Gastrocnemius medialis (tissue), 4 donors: ENCODE data around the gene SLC6A6. TPM values are rescaled to one million over a fixed set of nuclear protein-coding genes. Genes with fewer than 3 reads are reported as not detected.
A peak's percentile ranks its signal among the peaks of the same experiment; 100 is the strongest.
"Not testable (repeated sequence)": the region's sequence is repeated elsewhere in the genome, so short reads cannot be mapped to it uniquely, and the experiment has no call there.

Experiments
- ATAC-seq, 2 donors: fragments of 150-250 bp; one replicate each; pipeline ENCODE4 v1.9.1; 2016
- DNase-seq, 2 donors: peaks; one replicate each; pipeline ENCODE4 v3.0.0-alpha.2; 2019
- H3K27ac ChIP-seq, 4 donors: fragments of 200-600 bp; sonication (generic); 1 replicate in 1 of 4; 2 replicates in 3 of 4; pipeline ENCODE4 v1.5.1; 2016 to 2018; ENCODE audit warnings: mild to moderate bottlenecking in 2 of 4, moderate library complexity in 1 of 4
- H3K27me3 ChIP-seq, 3 donors: fragments of 200-600 bp; sonication (generic) in 2 of 3; 1 replicate in 1 of 3; 2 replicates in 2 of 3; pipeline versions ENCODE4 v1.5.1 to v1.6.0; 2016 to 2019; ENCODE audit warnings: mild to moderate bottlenecking in 1 of 3, moderate library complexity in 1 of 3
- H3K36me3 ChIP-seq, 2 donors: fragments of 200-600 bp; sonication (generic) in 1 of 2; one replicate each; pipeline ENCODE4 v1.5.1; 2017 to 2018
- H3K4me1 ChIP-seq, 2 donors: fragments of 200-600 bp; sonication (generic) in 1 of 2; one replicate each; pipeline ENCODE4 v1.5.1; 2016 to 2017; ENCODE audit warnings: mild to moderate bottlenecking in 2 of 2
- H3K4me3 ChIP-seq, 4 donors: fragments of 200-600 bp; sonication (generic) in 3 of 4; 1 replicate in 1 of 4; 2 replicates in 3 of 4; pipeline ENCODE4 v1.5.1; 2016 to 2019; ENCODE audit warnings: mild to moderate bottlenecking in 2 of 4
- H3K9me3 ChIP-seq, 3 donors: fragments of 200-600 bp; sonication (generic) in 2 of 3; 1 replicate in 1 of 3; 2 replicates in 2 of 3; pipeline ENCODE4 v1.5.1; 2016 to 2019
- CTCF ChIP-seq, 5 experiments: fragments of 450-650 bp in 3 of 5; fragments of 200-600 bp in 2 of 5; sonication (generic) in 2 of 5; IDR thresholded peaks in 4 of 5; conservative IDR thresholded peaks in 1 of 5; 1 replicate in 4 of 5; 2 replicates in 1 of 5; pipeline ENCODE4 v1.5.1; 2016 to 2019; ENCODE audit warnings: antibody characterized with exemption in 5 of 5, mild to moderate bottlenecking in 3 of 5, moderate library complexity in 3 of 5
- POLR2A ChIP-seq, 2 donors: fragments of 450-650 bp; IDR thresholded peaks; one replicate each; pipeline ENCODE4 v1.6.1; 2017; ENCODE audit warnings: antibody characterized with exemption in 2 of 2, mild to moderate bottlenecking in 2 of 2, moderate library complexity in 2 of 2
- in situ Hi-C, 4 donors: fragments of 200-750 bp; cut with MboI; loops; one replicate each; pipeline versions ENCODE4 v1.15.0 to v1.8.0; 2017; ENCODE audit warnings: low sequenced_read_pairs in 4 of 4
- intact Hi-C: fragments of 100-400 bp; cut with DNase I; formaldehyde crosslinking; loops from one replicate; pipeline ENCODE4 v1.15.1; 2023; ENCODE audit warnings: low total_unique reads
- total RNA-seq, 4 donors: library from RNA; depleted of rRNA; stranded (reverse); fragments of >200 nt; gene quantifications; one replicate each; pipeline versions ENCODE4 v1.1.0 to v1.2.3, GENCODE V29; 2016

Gene SLC6A6
- total RNA-seq, 4 donors from 2014 or later = 42.1 to 119 (median 88.7) TPM

- Histone ChIP-seq H3K27ac (peak overlapping the region; percentile 96 to 97 (median 96)), H3K9me3 (no peaks in the 10 kb centered on the region), H3K36me3 (no peaks in the 10 kb centered on the region), H3K27me3 (no peaks in the 10 kb centered on the region), H3K4me3 (no peak overlapping the region), H3K4me1 (peaks cover 55 to 73% of the 10 kb centered on the region in 2 donors)
- ATAC-seq = no peak
- no peak for TF ChIP-seq CTCF (IDR thresholded peaks at IDR 0.05 in 4 of 5, conservative IDR thresholded peaks at IDR 0.05 in 1 of 5)
- TF ChIP-seq POLR2A (IDR thresholded peaks at IDR 0.05) = no peak
- intact Hi-C loops (loop anchor here (1.0 to 10.0 kb wide), 2 partner anchors 102 to 202 kb away; no protein-coding TSS in a partner anchor), in situ Hi-C loops (loop anchor here in 2 of 4 donors (10.0 kb wide), 1 partner anchor 58 kb away; no protein-coding TSS in a partner anchor)
- DNase-seq = no peak
These were observed 3.9 kb downstream of the SLC6A6 start for GRCh38 chr3:14406336-14406735.

GRCh38 chr3:14406766-14407165, 4.4 kb downstream of the SLC6A6 start:
- no peak for TF ChIP-seq POLR2A (IDR thresholded peaks at IDR 0.05)
- no peak for TF ChIP-seq CTCF (IDR thresholded peaks at IDR 0.05 in 4 of 5, conservative IDR thresholded peaks at IDR 0.05 in 1 of 5)
- H3K36me3 ChIP-seq = no peaks in the 10 kb centered on the region
- H3K4me1 ChIP-seq = peaks cover 51 to 73% of the 10 kb centered on the region in 2 donors
- in situ Hi-C loops (loop anchor here in 2 of 4 donors (10.0 kb wide), 1 partner anchor 58 kb away; no protein-coding TSS in a partner anchor), intact Hi-C loops (loop anchor here (1.0 to 10.0 kb wide), 2 partner anchors 102 to 202 kb away; no protein-coding TSS in a partner anchor)
- no peaks in the 10 kb centered on the region for H3K27me3 ChIP-seq
- DNase-seq (no peak), ATAC-seq (no peak)
- H3K27ac ChIP-seq = peak overlapping the region; percentile 96 to 97 (median 96)
- no peaks in the 10 kb centered on the region for H3K9me3 ChIP-seq
- no peak overlapping the region for H3K4me3 ChIP-seq

- no peak for TF ChIP-seq CTCF (IDR thresholded peaks at IDR 0.05 in 4 of 5, conservative IDR thresholded peaks at IDR 0.05 in 1 of 5)
- no peak for TF ChIP-seq POLR2A (IDR thresholded peaks at IDR 0.05)
- H3K27me3 ChIP-seq = no peaks in the 10 kb centered on the region
- H3K4me3 ChIP-seq = no peak overlapping the region
- in situ Hi-C loops = loop anchor here in 2 of 4 donors (10.0 kb wide), 1 partner anchor 58 kb away; no protein-coding TSS in a partner anchor
- H3K9me3 ChIP-seq = no peaks in the 10 kb centered on the region
- no peak for ATAC-seq
- intact Hi-C loops = loop anchor here (10.0 kb wide), 1 partner anchor 202 kb away; no protein-coding TSS in a partner anchor
- DNase-seq = no peak
- peak overlapping the region; percentile 45 to 97 (median 96) for H3K27ac ChIP-seq
- peaks cover 48 to 75% of the 10 kb centered on the region in 2 donors for H3K4me1 ChIP-seq
- no peaks in the 10 kb centered on the region for H3K36me3 ChIP-seq
These were observed 4.8 kb downstream of the SLC6A6 start for GRCh38 chr3:14407203-14407602.

- H3K27me3 ChIP-seq = not testable (repeated sequence)
These were observed 7.3 kb downstream of the SLC6A6 start for GRCh38 chr3:14409779-14410063.

GRCh38 chr3:14410106-14410502, 7.7 kb downstream of the SLC6A6 start:
- Histone ChIP-seq H3K9me3 (no peaks in the 10 kb centered on the region), H3K27me3 (no peaks in the 10 kb centered on the region), H3K4me3 (no peak overlapping the region), H3K4me1 (peaks cover 53 to 77% of the 10 kb centered on the region in 2 donors), H3K27ac (peak overlapping the region; percentile 45 to 97 (median 86)), H3K36me3 (no peaks in the 10 kb centered on the region)
- intact Hi-C loops = no loop called here
- no peak for DNase-seq
- TF ChIP-seq POLR2A (IDR thresholded peaks at IDR 0.05) (no peak), CTCF (IDR thresholded peaks at IDR 0.05 in 4 of 5, conservative IDR thresholded peaks at IDR 0.05 in 1 of 5) (no peak)
- ATAC-seq = no peak
- in situ Hi-C loops = no loop called here

More at GRCh38 chr3:14409779-14410063, 7.3 kb downstream of the SLC6A6 start:
- H3K4me3 ChIP-seq, DNase-seq, H3K9me3 ChIP-seq, ATAC-seq, H3K36me3 ChIP-seq: not testable (repeated sequence)
- in situ Hi-C loops = loop anchor here in 2 of 4 donors (10.0 kb wide), 1 partner anchor 55 kb away; no protein-coding TSS in a partner anchor
- Histone ChIP-seq H3K4me1 (peaks cover 57 to 81% of the 10 kb centered on the region in 2 donors), H3K27ac (peak overlapping the region; percentile 45 to 97 (median 86))
- intact Hi-C loops = loop anchor here (10.0 kb wide), 1 partner anchor 205 kb away; no protein-coding TSS in a partner anchor
